ENCODE measurements around the gene SLC25A23. TPM values are rescaled to one million over a fixed set of nuclear protein-coding genes. Genes with fewer than 3 reads are reported as not detected.

The SLC25A23 gene
- total RNA-seq, 1 experiment from 2014 or later, result 14.5 TPM

GRCh38 chr19:6484230-6484629 lies 24.6 kb upstream of the SLC25A23 start:
- BruUV-seq (replicated peaks), result no TSS peak
- peak; percentile 93 for DNase-seq (ENCODE audit: unreplicated experiment)
- H3K4me1 Mint-ChIP-seq (ENCODE audit: insufficient read depth, unreplicated experiment), result peaks cover 14% of the 10 kb centered on the region
- ChIA-PET POLR2A (interaction anchor here (1.2 kb wide), 1 partner anchor 32 kb away, joined by 3 read pairs; no protein-coding TSS in a partner anchor), CTCF (interaction anchor here (0.6 kb wide), 1 partner anchor 64 kb away, joined by 6 read pairs; no protein-coding TSS in a partner anchor)
- no peaks in the 10 kb centered on the region for H3K36me3 Mint-ChIP-seq (ENCODE audit: insufficient read depth, unreplicated experiment)
- TF ChIP-seq, protein P1, sequence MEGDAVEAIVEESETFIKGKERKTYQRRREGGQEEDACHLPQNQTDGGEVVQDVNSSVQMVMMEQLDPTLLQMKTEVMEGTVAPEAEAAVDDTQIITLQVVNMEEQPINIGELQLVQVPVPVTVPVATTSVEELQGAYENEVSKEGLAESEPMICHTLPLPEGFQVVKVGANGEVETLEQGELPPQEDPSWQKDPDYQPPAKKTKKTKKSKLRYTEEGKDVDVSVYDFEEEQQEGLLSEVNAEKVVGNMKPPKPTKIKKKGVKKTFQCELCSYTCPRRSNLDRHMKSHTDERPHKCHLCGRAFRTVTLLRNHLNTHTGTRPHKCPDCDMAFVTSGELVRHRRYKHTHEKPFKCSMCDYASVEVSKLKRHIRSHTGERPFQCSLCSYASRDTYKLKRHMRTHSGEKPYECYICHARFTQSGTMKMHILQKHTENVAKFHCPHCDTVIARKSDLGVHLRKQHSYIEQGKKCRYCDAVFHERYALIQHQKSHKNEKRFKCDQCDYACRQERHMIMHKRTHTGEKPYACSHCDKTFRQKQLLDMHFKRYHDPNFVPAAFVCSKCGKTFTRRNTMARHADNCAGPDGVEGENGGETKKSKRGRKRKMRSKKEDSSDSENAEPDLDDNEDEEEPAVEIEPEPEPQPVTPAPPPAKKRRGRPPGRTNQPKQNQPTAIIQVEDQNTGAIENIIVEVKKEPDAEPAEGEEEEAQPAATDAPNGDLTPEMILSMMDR (IDR thresholded peaks at IDR 0.05; ENCODE audit: unreplicated experiment), result no peak
- no peak overlapping the region for H3K4me3 Mint-ChIP-seq (ENCODE audit: unreplicated experiment)
- no peak overlapping the region for H3K27ac Mint-ChIP-seq (ENCODE audit: low read depth, unreplicated experiment)
- no peaks in the 10 kb centered on the region for H3K27me3 Mint-ChIP-seq (ENCODE audit: insufficient read depth, unreplicated experiment)
- H3K9me3 Mint-ChIP-seq (ENCODE audit: unreplicated experiment), result no peaks in the 10 kb centered on the region
- intact Hi-C loops (cut with micrococcal nuclease), result no loop called here

- intact Hi-C loops (cut with micrococcal nuclease), result no loop called here
- no peaks in the 10 kb centered on the region for H3K9me3 Mint-ChIP-seq (ENCODE audit: unreplicated experiment)
- TF ChIP-seq, protein P1 (IDR thresholded peaks at IDR 0.05; ENCODE audit: unreplicated experiment), result no peak
- CTCF ChIA-PET, result interaction anchor here (0.7 kb wide), 2 partner anchors 206 to 776 kb away, joined by 3 read pairs; no protein-coding TSS in a partner anchor
- H3K4me1 Mint-ChIP-seq (ENCODE audit: insufficient read depth, unreplicated experiment), result peaks cover 14% of the 10 kb centered on the region
- H3K36me3 Mint-ChIP-seq (ENCODE audit: insufficient read depth, unreplicated experiment), result no peaks in the 10 kb centered on the region
- BruUV-seq (replicated peaks), result no TSS peak
- H3K27ac Mint-ChIP-seq (ENCODE audit: low read depth, unreplicated experiment), result no peak overlapping the region
- POLR2A ChIA-PET, result no interaction called here
- no peaks in the 10 kb centered on the region for H3K27me3 Mint-ChIP-seq (ENCODE audit: insufficient read depth, unreplicated experiment)
- H3K4me3 Mint-ChIP-seq (ENCODE audit: unreplicated experiment), result no peak overlapping the region
- no peak for DNase-seq (ENCODE audit: unreplicated experiment)
These were observed 23.6 kb upstream of the SLC25A23 start for GRCh38 chr19:6483235-6483634.

DNA sequence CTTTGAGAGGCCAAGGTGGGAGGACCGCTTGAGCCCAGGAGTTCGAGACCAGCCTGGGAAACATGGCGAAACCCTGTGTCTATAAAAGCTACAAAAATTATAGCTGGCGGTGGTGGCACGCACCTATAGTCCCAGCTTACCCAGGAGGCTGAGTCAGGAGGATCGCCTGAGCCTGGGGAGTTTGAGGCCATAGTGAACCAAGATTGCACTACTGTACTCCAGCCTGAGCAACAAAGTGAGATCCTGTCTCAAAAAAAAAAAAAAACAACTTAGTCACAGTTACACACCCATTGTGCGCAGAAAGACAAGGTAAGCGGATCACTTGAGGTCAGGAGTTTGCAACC lies 22.7 kb upstream of the SLC25A23 start:
- H3K27me3 Mint-ChIP-seq (ENCODE audit: insufficient read depth, unreplicated experiment), result no peaks in the 10 kb centered on the region
- ChIA-PET CTCF (no interaction called here), POLR2A (interaction anchor here (0.6 kb wide), 1 partner anchor 47 kb away, joined by 3 read pairs; no protein-coding TSS in a partner anchor)
- H3K36me3 Mint-ChIP-seq (ENCODE audit: insufficient read depth, unreplicated experiment), result no peaks in the 10 kb centered on the region
- intact Hi-C loops (cut with micrococcal nuclease), result no loop called here
- no peaks in the 10 kb centered on the region for H3K9me3 Mint-ChIP-seq (ENCODE audit: unreplicated experiment)
- DNase-seq (ENCODE audit: unreplicated experiment), result no peak
- H3K4me3 Mint-ChIP-seq (ENCODE audit: unreplicated experiment), result no peak overlapping the region
- TF ChIP-seq, protein P1 (IDR thresholded peaks at IDR 0.05; ENCODE audit: unreplicated experiment), result no peak
- BruUV-seq (replicated peaks), result no TSS peak
- H3K27ac Mint-ChIP-seq (ENCODE audit: low read depth, unreplicated experiment), result no peak overlapping the region
- peaks cover 14% of the 10 kb centered on the region for H3K4me1 Mint-ChIP-seq (ENCODE audit: insufficient read depth, unreplicated experiment)

GRCh38 chr19:6481541-6482342 lies 22.1 kb upstream of the SLC25A23 start, which contains the start of gene DENND1C:
Gene DENND1C, minus strand, starts transcription at chr19:6481787. Its CDS starts 92 bp downstream, at chr19:6481695.
- no TSS peak for BruUV-seq (replicated peaks)
- intact Hi-C loops (cut with micrococcal nuclease), result no loop called here
- Mint-ChIP-seq H3K27me3 (ENCODE audit: insufficient read depth, unreplicated experiment) (no peaks in the 10 kb centered on the region), H3K9me3 (ENCODE audit: unreplicated experiment) (no peaks in the 10 kb centered on the region), H3K4me3 (ENCODE audit: unreplicated experiment) (no peak within 1 kb of the TSS), H3K4me1 (ENCODE audit: insufficient read depth, unreplicated experiment) (peaks cover 14% of the 10 kb centered on the region), H3K36me3 (ENCODE audit: insufficient read depth, unreplicated experiment) (no peaks in the 10 kb centered on the region), H3K27ac (ENCODE audit: low read depth, unreplicated experiment) (no peak within 1 kb of the TSS)
- CTCF ChIA-PET, result interaction anchor here (0.5 to 0.6 kb wide), 2 partner anchors 16 to 254 kb away, joined by 3 to 5 read pairs; no protein-coding TSS in a partner anchor
- POLR2A ChIA-PET, result interaction anchor here (0.6 kb wide), 1 partner anchor 47 kb away, joined by 3 read pairs; no protein-coding TSS in a partner anchor
- DNase-seq (ENCODE audit: unreplicated experiment), result peak; percentile 27
- TF ChIP-seq, protein P1 (IDR thresholded peaks at IDR 0.05; ENCODE audit: unreplicated experiment), result peak; percentile 26

Data from MCF 10A (cell line).